Measurements from ENCODE around the gene PPARG. TPM values are rescaled to one million over a fixed set of nuclear protein-coding genes. Genes with fewer than 3 reads are reported as not detected.

PPARG gene
- total and polyA plus RNA-seq, 2 experiments from 2014 or later: 0.15 to 0.42 TPM

DNA sequence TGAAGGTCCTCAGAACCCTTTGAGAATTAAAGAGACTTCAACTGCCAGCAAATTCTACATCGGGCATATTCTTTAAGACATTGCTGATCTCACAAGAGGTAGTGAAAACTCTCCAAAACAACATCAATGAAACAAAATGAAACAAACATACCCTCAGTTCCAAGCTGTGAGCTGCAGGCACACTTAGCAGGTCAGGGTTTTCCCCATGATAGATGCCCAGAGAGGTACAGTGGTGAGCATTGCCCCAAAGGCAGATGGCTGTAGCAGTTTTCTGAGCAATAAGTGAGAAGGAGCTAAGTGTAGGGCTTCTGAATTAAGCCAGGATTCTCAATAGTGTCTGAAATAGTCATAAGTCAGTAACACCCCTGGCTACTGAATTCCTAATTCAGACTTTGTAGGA lies 99.3 kb downstream of the PPARG start:
- Histone ChIP-seq H4K20me1 (replicated peaks; ENCODE audit: insufficient read depth) (no peaks in the 10 kb centered on the region), H3F3A (replicated peaks; ENCODE audit: low read depth) (no peaks in the 10 kb centered on the region), H3K4me1 (ENCODE audit: insufficient read depth) (no peaks in the 10 kb centered on the region), H2AFZ (no peak overlapping the region), H3K36me3 (ENCODE audit: insufficient read depth) (no peaks in the 10 kb centered on the region), H3K27ac (ENCODE audit: low read depth) (no peak overlapping the region), H3K4me3 (no peak overlapping the region), H3K4me2 (no peak overlapping the region), H3K27me3 (ENCODE audit: insufficient read depth) (no peaks in the 10 kb centered on the region), H3K9me2 (ENCODE audit: insufficient read depth) (no peaks in the 10 kb centered on the region), H3K79me2 (replicated peaks; ENCODE audit: insufficient read depth) (no peaks in the 10 kb centered on the region)
- H3K4me3 Mint-ChIP-seq: no peak overlapping the region
- TF ChIP-seq, protein P1, sequence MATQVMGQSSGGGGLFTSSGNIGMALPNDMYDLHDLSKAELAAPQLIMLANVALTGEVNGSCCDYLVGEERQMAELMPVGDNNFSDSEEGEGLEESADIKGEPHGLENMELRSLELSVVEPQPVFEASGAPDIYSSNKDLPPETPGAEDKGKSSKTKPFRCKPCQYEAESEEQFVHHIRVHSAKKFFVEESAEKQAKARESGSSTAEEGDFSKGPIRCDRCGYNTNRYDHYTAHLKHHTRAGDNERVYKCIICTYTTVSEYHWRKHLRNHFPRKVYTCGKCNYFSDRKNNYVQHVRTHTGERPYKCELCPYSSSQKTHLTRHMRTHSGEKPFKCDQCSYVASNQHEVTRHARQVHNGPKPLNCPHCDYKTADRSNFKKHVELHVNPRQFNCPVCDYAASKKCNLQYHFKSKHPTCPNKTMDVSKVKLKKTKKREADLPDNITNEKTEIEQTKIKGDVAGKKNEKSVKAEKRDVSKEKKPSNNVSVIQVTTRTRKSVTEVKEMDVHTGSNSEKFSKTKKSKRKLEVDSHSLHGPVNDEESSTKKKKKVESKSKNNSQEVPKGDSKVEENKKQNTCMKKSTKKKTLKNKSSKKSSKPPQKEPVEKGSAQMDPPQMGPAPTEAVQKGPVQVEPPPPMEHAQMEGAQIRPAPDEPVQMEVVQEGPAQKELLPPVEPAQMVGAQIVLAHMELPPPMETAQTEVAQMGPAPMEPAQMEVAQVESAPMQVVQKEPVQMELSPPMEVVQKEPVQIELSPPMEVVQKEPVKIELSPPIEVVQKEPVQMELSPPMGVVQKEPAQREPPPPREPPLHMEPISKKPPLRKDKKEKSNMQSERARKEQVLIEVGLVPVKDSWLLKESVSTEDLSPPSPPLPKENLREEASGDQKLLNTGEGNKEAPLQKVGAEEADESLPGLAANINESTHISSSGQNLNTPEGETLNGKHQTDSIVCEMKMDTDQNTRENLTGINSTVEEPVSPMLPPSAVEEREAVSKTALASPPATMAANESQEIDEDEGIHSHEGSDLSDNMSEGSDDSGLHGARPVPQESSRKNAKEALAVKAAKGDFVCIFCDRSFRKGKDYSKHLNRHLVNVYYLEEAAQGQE (IDR thresholded peaks at IDR 0.05; ENCODE audit: unreplicated experiment): no peak
- TF ChIP-seq, protein P2, sequence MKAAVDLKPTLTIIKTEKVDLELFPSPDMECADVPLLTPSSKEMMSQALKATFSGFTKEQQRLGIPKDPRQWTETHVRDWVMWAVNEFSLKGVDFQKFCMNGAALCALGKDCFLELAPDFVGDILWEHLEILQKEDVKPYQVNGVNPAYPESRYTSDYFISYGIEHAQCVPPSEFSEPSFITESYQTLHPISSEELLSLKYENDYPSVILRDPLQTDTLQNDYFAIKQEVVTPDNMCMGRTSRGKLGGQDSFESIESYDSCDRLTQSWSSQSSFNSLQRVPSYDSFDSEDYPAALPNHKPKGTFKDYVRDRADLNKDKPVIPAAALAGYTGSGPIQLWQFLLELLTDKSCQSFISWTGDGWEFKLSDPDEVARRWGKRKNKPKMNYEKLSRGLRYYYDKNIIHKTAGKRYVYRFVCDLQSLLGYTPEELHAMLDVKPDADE (IDR thresholded peaks at IDR 0.05): no peak
- no peak for TF ChIP-seq EZH2phosphoT487 (IDR thresholded peaks at IDR 0.05; ENCODE audit: unreplicated experiment)
- TF ChIP-seq STAT1 (IDR thresholded peaks at IDR 0.05; ENCODE audit: unreplicated experiment): no peak
- no peak for TF ChIP-seq CREB1 (CRISPR knock-in tag; IDR thresholded peaks at IDR 0.05; ENCODE audit: low read depth)
- TF ChIP-seq ZNF331 (CRISPR knock-in tag; IDR thresholded peaks at IDR 0.05; ENCODE audit: low read depth): no peak
- TF ChIP-seq ZNF114 (CRISPR knock-in tag; IDR thresholded peaks at IDR 0.05): no peak
- no peak for TF ChIP-seq EZH2 (IDR thresholded peaks at IDR 0.05; ENCODE audit: low read depth, unreplicated experiment)
- no peak for TF ChIP-seq NANOG (IDR thresholded peaks at IDR 0.05; ENCODE audit: borderline replicate concordance)
- no peak for TF ChIP-seq POLR2AphosphoS5 (IDR thresholded peaks at IDR 0.05; ENCODE audit: low read depth)
- TF ChIP-seq, protein P3, sequence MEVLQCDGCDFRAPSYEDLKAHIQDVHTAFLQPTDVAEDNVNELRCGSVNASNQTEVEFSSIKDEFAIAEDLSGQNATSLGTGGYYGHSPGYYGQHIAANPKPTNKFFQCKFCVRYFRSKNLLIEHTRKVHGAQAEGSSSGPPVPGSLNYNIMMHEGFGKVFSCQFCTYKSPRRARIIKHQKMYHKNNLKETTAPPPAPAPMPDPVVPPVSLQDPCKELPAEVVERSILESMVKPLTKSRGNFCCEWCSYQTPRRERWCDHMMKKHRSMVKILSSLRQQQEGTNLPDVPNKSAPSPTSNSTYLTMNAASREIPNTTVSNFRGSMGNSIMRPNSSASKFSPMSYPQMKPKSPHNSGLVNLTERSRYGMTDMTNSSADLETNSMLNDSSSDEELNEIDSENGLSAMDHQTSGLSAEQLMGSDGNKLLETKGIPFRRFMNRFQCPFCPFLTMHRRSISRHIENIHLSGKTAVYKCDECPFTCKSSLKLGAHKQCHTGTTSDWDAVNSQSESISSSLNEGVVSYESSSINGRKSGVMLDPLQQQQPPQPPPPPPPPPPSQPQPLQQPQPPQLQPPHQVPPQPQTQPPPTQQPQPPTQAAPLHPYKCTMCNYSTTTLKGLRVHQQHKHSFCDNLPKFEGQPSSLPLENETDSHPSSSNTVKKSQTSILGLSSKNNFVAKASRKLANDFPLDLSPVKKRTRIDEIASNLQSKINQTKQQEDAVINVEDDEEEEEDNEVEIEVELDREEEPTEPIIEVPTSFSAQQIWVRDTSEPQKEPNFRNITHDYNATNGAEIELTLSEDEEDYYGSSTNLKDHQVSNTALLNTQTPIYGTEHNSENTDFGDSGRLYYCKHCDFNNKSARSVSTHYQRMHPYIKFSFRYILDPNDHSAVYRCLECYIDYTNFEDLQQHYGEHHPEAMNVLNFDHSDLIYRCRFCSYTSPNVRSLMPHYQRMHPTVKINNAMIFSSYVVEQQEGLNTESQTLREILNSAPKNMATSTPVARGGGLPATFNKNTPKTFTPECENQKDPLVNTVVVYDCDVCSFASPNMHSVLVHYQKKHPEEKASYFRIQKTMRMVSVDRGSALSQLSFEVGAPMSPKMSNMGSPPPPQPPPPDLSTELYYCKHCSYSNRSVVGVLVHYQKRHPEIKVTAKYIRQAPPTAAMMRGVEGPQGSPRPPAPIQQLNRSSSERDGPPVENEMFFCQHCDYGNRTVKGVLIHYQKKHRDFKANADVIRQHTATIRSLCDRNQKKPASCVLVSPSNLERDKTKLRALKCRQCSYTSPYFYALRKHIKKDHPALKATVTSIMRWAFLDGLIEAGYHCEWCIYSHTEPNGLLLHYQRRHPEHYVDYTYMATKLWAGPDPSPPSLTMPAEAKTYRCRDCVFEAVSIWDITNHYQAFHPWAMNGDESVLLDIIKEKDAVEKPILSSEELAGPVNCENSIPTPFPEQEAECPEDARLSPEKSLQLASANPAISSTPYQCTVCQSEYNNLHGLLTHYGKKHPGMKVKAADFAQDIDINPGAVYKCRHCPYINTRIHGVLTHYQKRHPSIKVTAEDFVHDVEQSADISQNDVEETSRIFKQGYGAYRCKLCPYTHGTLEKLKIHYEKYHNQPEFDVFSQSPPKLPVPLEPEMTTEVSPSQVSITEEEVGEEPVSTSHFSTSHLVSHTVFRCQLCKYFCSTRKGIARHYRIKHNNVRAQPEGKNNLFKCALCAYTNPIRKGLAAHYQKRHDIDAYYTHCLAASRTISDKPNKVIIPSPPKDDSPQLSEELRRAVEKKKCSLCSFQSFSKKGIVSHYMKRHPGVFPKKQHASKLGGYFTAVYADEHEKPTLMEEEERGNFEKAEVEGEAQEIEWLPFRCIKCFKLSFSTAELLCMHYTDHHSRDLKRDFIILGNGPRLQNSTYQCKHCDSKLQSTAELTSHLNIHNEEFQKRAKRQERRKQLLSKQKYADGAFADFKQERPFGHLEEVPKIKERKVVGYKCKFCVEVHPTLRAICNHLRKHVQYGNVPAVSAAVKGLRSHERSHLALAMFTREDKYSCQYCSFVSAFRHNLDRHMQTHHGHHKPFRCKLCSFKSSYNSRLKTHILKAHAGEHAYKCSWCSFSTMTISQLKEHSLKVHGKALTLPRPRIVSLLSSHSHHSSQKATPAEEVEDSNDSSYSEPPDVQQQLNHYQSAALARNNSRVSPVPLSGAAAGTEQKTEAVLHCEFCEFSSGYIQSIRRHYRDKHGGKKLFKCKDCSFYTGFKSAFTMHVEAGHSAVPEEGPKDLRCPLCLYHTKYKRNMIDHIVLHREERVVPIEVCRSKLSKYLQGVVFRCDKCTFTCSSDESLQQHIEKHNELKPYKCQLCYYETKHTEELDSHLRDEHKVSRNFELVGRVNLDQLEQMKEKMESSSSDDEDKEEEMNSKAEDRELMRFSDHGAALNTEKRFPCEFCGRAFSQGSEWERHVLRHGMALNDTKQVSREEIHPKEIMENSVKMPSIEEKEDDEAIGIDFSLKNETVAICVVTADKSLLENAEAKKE (CRISPR knock-in tag; IDR thresholded peaks at IDR 0.05): no peak
- TF ChIP-seq, protein P4, sequence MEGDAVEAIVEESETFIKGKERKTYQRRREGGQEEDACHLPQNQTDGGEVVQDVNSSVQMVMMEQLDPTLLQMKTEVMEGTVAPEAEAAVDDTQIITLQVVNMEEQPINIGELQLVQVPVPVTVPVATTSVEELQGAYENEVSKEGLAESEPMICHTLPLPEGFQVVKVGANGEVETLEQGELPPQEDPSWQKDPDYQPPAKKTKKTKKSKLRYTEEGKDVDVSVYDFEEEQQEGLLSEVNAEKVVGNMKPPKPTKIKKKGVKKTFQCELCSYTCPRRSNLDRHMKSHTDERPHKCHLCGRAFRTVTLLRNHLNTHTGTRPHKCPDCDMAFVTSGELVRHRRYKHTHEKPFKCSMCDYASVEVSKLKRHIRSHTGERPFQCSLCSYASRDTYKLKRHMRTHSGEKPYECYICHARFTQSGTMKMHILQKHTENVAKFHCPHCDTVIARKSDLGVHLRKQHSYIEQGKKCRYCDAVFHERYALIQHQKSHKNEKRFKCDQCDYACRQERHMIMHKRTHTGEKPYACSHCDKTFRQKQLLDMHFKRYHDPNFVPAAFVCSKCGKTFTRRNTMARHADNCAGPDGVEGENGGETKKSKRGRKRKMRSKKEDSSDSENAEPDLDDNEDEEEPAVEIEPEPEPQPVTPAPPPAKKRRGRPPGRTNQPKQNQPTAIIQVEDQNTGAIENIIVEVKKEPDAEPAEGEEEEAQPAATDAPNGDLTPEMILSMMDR (conservative IDR thresholded peaks at IDR 0.05; ENCODE audit: low read depth in 2 of 2): no peak
- no peak for TF ChIP-seq JUNB (IDR thresholded peaks at IDR 0.05; ENCODE audit: unreplicated experiment)
- H3K27ac Mint-ChIP-seq: no peak overlapping the region
- no peaks in the 10 kb centered on the region for H3K27me3 Mint-ChIP-seq (ENCODE audit: insufficient read depth, low read depth, poor library complexity)
- no peaks in the 10 kb centered on the region for H3K4me1 Mint-ChIP-seq
- H3K9me3 Mint-ChIP-seq: no peaks in the 10 kb centered on the region
- no peaks in the 10 kb centered on the region for H3K36me3 Mint-ChIP-seq (ENCODE audit: low read depth)
- ATAC-seq: no peak
- no peak for DNase-seq (ENCODE audit: low spot score)
